ENCODE data around the gene NBAS. TPM values are rescaled to one million over a fixed set of nuclear protein-coding genes. Genes with fewer than 3 reads are reported as not detected.

Gene NBAS
- total RNA-seq, 1 experiment from 2014 or later: 28.9 TPM

DNA sequence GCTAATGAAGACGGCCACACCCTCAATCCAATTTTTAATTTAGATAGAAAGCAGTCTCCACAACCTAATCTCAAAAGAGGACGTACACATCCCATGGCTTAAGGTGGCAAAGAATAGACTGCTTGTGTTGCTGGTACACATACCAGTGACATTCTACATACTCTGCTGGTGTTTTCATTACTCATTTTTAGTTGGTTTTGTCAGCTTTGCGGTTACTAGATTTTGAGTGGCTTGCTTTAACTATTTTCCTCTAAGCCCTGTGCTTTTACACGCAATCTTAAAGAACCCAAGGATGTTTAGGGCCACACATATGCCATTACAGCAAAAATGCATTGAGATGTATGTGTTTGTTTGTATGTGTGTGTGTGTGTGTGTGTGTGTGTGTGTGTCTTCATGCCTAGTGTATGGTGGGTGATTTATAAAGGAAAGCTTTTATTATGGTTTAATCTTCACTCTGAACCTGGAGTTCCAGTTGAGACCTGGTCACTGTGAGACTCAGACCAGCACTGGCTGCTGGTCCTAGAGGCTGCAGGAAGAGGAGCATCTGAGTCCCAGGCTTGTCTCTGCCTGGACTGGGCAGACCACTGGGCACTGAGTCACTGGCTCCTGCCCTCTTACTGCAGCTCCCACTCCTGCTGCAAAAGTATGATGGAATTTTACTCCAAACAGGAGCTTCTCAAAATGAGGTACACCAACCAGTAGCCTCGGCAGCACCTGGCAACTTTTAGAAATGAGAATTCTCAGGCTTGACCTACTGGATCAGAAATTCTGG lies 415.9 kb downstream of the NBAS start:
- H3K79me2 ChIP-seq (ENCODE audit: low read depth): no peaks in the 10 kb centered on the region
- no peak overlapping the region for H3K4me2 ChIP-seq
- no peak overlapping the region for H2AFZ ChIP-seq
- POLR2A ChIA-PET (ENCODE audit: unreplicated experiment): no interaction called here
- TF ChIP-seq EZH2 (IDR thresholded peaks at IDR 0.05; ENCODE audit: low read depth): no peak
- TF ChIP-seq, protein P1, sequence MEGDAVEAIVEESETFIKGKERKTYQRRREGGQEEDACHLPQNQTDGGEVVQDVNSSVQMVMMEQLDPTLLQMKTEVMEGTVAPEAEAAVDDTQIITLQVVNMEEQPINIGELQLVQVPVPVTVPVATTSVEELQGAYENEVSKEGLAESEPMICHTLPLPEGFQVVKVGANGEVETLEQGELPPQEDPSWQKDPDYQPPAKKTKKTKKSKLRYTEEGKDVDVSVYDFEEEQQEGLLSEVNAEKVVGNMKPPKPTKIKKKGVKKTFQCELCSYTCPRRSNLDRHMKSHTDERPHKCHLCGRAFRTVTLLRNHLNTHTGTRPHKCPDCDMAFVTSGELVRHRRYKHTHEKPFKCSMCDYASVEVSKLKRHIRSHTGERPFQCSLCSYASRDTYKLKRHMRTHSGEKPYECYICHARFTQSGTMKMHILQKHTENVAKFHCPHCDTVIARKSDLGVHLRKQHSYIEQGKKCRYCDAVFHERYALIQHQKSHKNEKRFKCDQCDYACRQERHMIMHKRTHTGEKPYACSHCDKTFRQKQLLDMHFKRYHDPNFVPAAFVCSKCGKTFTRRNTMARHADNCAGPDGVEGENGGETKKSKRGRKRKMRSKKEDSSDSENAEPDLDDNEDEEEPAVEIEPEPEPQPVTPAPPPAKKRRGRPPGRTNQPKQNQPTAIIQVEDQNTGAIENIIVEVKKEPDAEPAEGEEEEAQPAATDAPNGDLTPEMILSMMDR (conservative IDR thresholded peaks at IDR 0.05): no peak
- H3F3A ChIP-seq (ENCODE audit: insufficient read depth, low read depth): no peaks in the 10 kb centered on the region
- no peaks in the 10 kb centered on the region for H3K9me3 ChIP-seq (ENCODE audit: insufficient read depth, low read depth)
- H3K36me3 ChIP-seq (ENCODE audit: low read depth): no peaks in the 10 kb centered on the region
- no peak for DNase-seq
- no peak overlapping the region for H3K4me3 ChIP-seq
- H3K9me2 ChIP-seq (ENCODE audit: insufficient read depth): no peaks in the 10 kb centered on the region
- H3K4me1 ChIP-seq (replicated peaks; ENCODE audit: insufficient read depth): 0 out of 2 replicates have a peak, but pooled peaks cover 4% of the 10 kb centered on the region
- BruUV-seq (replicated peaks): no TSS peak
- intact Hi-C loops (cut with micrococcal nuclease; ENCODE audit: unreplicated experiment): no loop called here
- no peaks in the 10 kb centered on the region for H3K27me3 ChIP-seq (ENCODE audit: insufficient read depth, low read depth)
- no peaks in the 10 kb centered on the region for H4K20me1 ChIP-seq (ENCODE audit: insufficient read depth)
- CTCF ChIA-PET: no interaction called here
- no peak overlapping the region for H3K27ac ChIP-seq

DNA sequence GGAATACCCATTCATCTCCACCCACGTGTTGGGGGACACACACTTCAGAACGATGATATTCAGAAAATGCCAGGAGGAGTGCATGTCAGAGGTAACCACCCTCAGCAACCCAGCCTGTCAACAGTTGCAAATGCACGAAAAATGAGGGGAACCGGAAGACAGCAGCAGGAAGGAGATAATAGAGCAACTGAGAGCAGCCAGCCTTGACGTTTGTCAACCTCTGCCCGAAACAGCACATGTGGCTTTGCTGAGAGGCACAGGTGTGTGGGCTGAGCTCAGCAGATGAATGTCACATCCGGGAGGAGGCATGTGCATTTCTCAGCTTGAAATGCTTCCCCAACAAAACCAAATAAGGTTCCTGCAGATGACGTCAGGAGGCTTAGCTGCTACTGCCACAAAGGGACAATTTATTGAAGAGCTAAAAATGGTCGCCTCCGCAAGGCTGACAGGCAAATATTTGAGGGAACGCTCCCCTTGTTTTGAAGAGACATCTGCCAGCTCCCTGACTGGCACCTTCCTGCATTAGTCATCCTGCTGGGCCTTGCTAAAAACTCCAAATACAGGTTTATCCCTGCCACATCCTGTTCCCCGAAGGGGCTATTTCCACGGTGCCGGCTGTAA lies 419.0 kb downstream of the NBAS start:
- H3K27ac ChIP-seq: no peak overlapping the region
- 0 out of 2 replicates have a peak, but pooled peaks cover 4% of the 10 kb centered on the region for H3K4me1 ChIP-seq (replicated peaks; ENCODE audit: insufficient read depth)
- intact Hi-C loops (cut with micrococcal nuclease; ENCODE audit: unreplicated experiment): no loop called here
- H3K36me3 ChIP-seq (ENCODE audit: low read depth): no peaks in the 10 kb centered on the region
- no peaks in the 10 kb centered on the region for H3K9me3 ChIP-seq (ENCODE audit: insufficient read depth, low read depth)
- POLR2A ChIA-PET (ENCODE audit: unreplicated experiment): interaction anchor here (0.6 kb wide), 2 partner anchors 49 to 56 kb away, joined by 3 to 5 read pairs; no protein-coding TSS in a partner anchor
- H3K27me3 ChIP-seq (ENCODE audit: insufficient read depth, low read depth): no peaks in the 10 kb centered on the region
- TF ChIP-seq, protein P1 (conservative IDR thresholded peaks at IDR 0.05): no peak
- TF ChIP-seq EZH2 (IDR thresholded peaks at IDR 0.05; ENCODE audit: low read depth): no peak
- H2AFZ ChIP-seq: 0 out of 2 replicates have a peak overlapping the region, but pooled peaks have one; percentile 11
- DNase-seq: peak in 1 of 2 experiments; percentile 28
- peak overlapping the region; percentile 41 for H3K4me2 ChIP-seq
- H3F3A ChIP-seq (ENCODE audit: insufficient read depth, low read depth): no peaks in the 10 kb centered on the region
- no TSS peak for BruUV-seq (replicated peaks)
- no peaks in the 10 kb centered on the region for H3K9me2 ChIP-seq (ENCODE audit: insufficient read depth)
- H4K20me1 ChIP-seq (ENCODE audit: insufficient read depth): no peaks in the 10 kb centered on the region
- CTCF ChIA-PET: no interaction called here
- no peak overlapping the region for H3K4me3 ChIP-seq
- H3K79me2 ChIP-seq (ENCODE audit: low read depth): no peaks in the 10 kb centered on the region

DNA sequence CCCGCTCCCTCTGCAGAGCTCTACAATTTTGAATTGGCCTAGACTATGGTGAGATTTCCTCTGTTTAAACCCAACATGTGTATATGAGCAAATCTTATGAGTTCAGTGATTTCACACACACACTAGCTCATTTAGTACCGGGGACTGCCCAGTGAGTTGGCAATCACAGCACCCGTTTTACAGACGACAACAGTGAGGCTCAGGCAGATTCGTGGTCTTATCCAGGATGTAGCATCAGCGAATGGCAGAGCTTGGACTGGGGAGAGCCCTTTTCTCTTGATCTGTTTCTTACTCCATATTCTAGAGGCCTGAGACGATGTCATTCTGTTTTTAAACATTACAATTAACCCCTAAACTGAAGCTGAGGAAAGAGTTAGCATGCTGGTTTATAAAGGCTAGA lies 419.9 kb downstream of the NBAS start:
- H3K27ac ChIP-seq: no peak overlapping the region
- H3K36me3 ChIP-seq (ENCODE audit: low read depth): no peaks in the 10 kb centered on the region
- no peaks in the 10 kb centered on the region for H3K9me2 ChIP-seq (ENCODE audit: insufficient read depth)
- intact Hi-C loops (cut with micrococcal nuclease; ENCODE audit: unreplicated experiment): no loop called here
- no peaks in the 10 kb centered on the region for H4K20me1 ChIP-seq (ENCODE audit: insufficient read depth)
- CTCF ChIA-PET: no interaction called here
- BruUV-seq (replicated peaks): no TSS peak
- H3K9me3 ChIP-seq (ENCODE audit: insufficient read depth, low read depth): no peaks in the 10 kb centered on the region
- H2AFZ ChIP-seq: no peak overlapping the region
- no peaks in the 10 kb centered on the region for H3K79me2 ChIP-seq (ENCODE audit: low read depth)
- POLR2A ChIA-PET (ENCODE audit: unreplicated experiment): no interaction called here
- TF ChIP-seq, protein P1 (conservative IDR thresholded peaks at IDR 0.05): no peak
- no peak for TF ChIP-seq EZH2 (IDR thresholded peaks at IDR 0.05; ENCODE audit: low read depth)
- no peak overlapping the region for H3K4me3 ChIP-seq
- no peaks in the 10 kb centered on the region for H3K27me3 ChIP-seq (ENCODE audit: insufficient read depth, low read depth)
- no peak overlapping the region for H3K4me2 ChIP-seq
- 0 out of 2 replicates have a peak, but pooled peaks cover 4% of the 10 kb centered on the region for H3K4me1 ChIP-seq (replicated peaks; ENCODE audit: insufficient read depth)
- no peaks in the 10 kb centered on the region for H3F3A ChIP-seq (ENCODE audit: insufficient read depth, low read depth)
- no peak for DNase-seq
